Measurements from ENCODE around the gene WNT16. TPM values are rescaled to one million over a fixed set of nuclear protein-coding genes. Genes with fewer than 3 reads are reported as not detected.

The WNT16 gene
- total RNA-seq, 1 experiment from 2014 or later, result not detected

GRCh38 chr7:121382473-121382872, 53.7 kb downstream of the WNT16 start:
- no peak overlapping the region for H3K27ac Mint-ChIP-seq (ENCODE audit: unreplicated experiment)
- intact Hi-C loops (cut with micrococcal nuclease; ENCODE audit: unreplicated experiment), result no loop called here
- TF ChIP-seq CTCF (IDR thresholded peaks at IDR 0.05; ENCODE audit: unreplicated experiment), result no peak
- peaks cover 39% of the 10 kb centered on the region for H3K36me3 Mint-ChIP-seq (ENCODE audit: insufficient read depth, unreplicated experiment)
- CTCF ChIA-PET, result no interaction called here
- no peaks in the 10 kb centered on the region for H3K9me3 Mint-ChIP-seq (ENCODE audit: low read depth, unreplicated experiment)
- peaks cover 60% of the 10 kb centered on the region for H3K4me1 Mint-ChIP-seq (ENCODE audit: low read depth, unreplicated experiment)
- no peaks in the 10 kb centered on the region for H3K27me3 Mint-ChIP-seq (ENCODE audit: unreplicated experiment)
- BruUV-seq (replicated peaks), result no TSS peak
- H3K4me3 Mint-ChIP-seq (ENCODE audit: low read depth, unreplicated experiment), result no peak overlapping the region
- DNase-seq, result no peak

GRCh38 chr7:121383235-121383910, 54.6 kb downstream of the WNT16 start:
- no TSS peak for BruUV-seq (replicated peaks)
- Mint-ChIP-seq H3K4me3 (ENCODE audit: low read depth, unreplicated experiment) (no peak overlapping the region), H3K4me1 (ENCODE audit: low read depth, unreplicated experiment) (peaks cover 66% of the 10 kb centered on the region), H3K36me3 (ENCODE audit: insufficient read depth, unreplicated experiment) (peaks cover 44% of the 10 kb centered on the region), H3K27ac (ENCODE audit: unreplicated experiment) (no peak overlapping the region), H3K9me3 (ENCODE audit: low read depth, unreplicated experiment) (no peaks in the 10 kb centered on the region), H3K27me3 (ENCODE audit: unreplicated experiment) (no peaks in the 10 kb centered on the region)
- DNase-seq, result no peak
- intact Hi-C loops (cut with micrococcal nuclease; ENCODE audit: unreplicated experiment), result no loop called here
- no peak for TF ChIP-seq CTCF (IDR thresholded peaks at IDR 0.05; ENCODE audit: unreplicated experiment)
- CTCF ChIA-PET, result interaction anchor here (1.5 kb wide), 1 partner anchor 16 kb away, joined by 3 read pairs; no protein-coding TSS in a partner anchor

GRCh38 chr7:121384265-121384664, 55.5 kb downstream of the WNT16 start:
- H3K36me3 Mint-ChIP-seq (ENCODE audit: insufficient read depth, unreplicated experiment), result peaks cover 53% of the 10 kb centered on the region
- H3K4me3 Mint-ChIP-seq (ENCODE audit: low read depth, unreplicated experiment), result no peak overlapping the region
- H3K9me3 Mint-ChIP-seq (ENCODE audit: low read depth, unreplicated experiment), result no peaks in the 10 kb centered on the region
- peak overlapping the region; percentile 2 for H3K27ac Mint-ChIP-seq (ENCODE audit: unreplicated experiment)
- TF ChIP-seq CTCF (IDR thresholded peaks at IDR 0.05; ENCODE audit: unreplicated experiment), result no peak
- CTCF ChIA-PET, result interaction anchor here (1.5 kb wide), 1 partner anchor 17 kb away, joined by 3 read pairs; no protein-coding TSS in a partner anchor
- intact Hi-C loops (cut with micrococcal nuclease; ENCODE audit: unreplicated experiment), result no loop called here
- no TSS peak for BruUV-seq (replicated peaks)
- H3K27me3 Mint-ChIP-seq (ENCODE audit: unreplicated experiment), result no peaks in the 10 kb centered on the region
- H3K4me1 Mint-ChIP-seq (ENCODE audit: low read depth, unreplicated experiment), result peaks cover 75% of the 10 kb centered on the region
- DNase-seq, result no peak

GRCh38 chr7:121385056-121385799, 56.4 kb downstream of the WNT16 start:
- H3K27me3 Mint-ChIP-seq (ENCODE audit: unreplicated experiment), result no peaks in the 10 kb centered on the region
- peaks cover 53% of the 10 kb centered on the region for H3K36me3 Mint-ChIP-seq (ENCODE audit: insufficient read depth, unreplicated experiment)
- H3K27ac Mint-ChIP-seq (ENCODE audit: unreplicated experiment), result peak overlapping the region; percentile 2
- TF ChIP-seq CTCF (IDR thresholded peaks at IDR 0.05; ENCODE audit: unreplicated experiment), result no peak
- no TSS peak for BruUV-seq (replicated peaks)
- no peak for DNase-seq
- H3K9me3 Mint-ChIP-seq (ENCODE audit: low read depth, unreplicated experiment), result no peaks in the 10 kb centered on the region
- no peak overlapping the region for H3K4me3 Mint-ChIP-seq (ENCODE audit: low read depth, unreplicated experiment)
- H3K4me1 Mint-ChIP-seq (ENCODE audit: low read depth, unreplicated experiment), result peaks cover 78% of the 10 kb centered on the region
- CTCF ChIA-PET, result no interaction called here
- intact Hi-C loops (cut with micrococcal nuclease; ENCODE audit: unreplicated experiment), result no loop called here
